Osteocyte (in vitro differentiated cells): ENCODE results near the gene RIC8A. TPM values are rescaled to one million over a fixed set of nuclear protein-coding genes. Genes with fewer than 3 reads are reported as not detected.
A peak's percentile ranks its signal among the peaks of the same experiment; 100 is the strongest.

ENCODE experiments used
- DNase-seq: peaks from one replicate; pipeline ENCODE4 v3.0.0; 2021; ENCODE audit warnings: mixed read lengths; ENCODE audit not compliant: unreplicated experiment; ENCODE audit errors: extremely low spot score
- H3K27ac Mint-ChIP-seq: one replicate; pipeline ENCODE4 v1.8.0; 2021; ENCODE audit warnings: mild to moderate bottlenecking, mixed read lengths; ENCODE audit not compliant: unreplicated experiment
- H3K27me3 Mint-ChIP-seq: one replicate; pipeline ENCODE4 v1.8.0; 2021; ENCODE audit warnings: mixed read lengths; ENCODE audit not compliant: unreplicated experiment
- H3K36me3 Mint-ChIP-seq: one replicate; pipeline ENCODE4 v1.8.0; 2021; ENCODE audit warnings: mixed read lengths; ENCODE audit not compliant: unreplicated experiment
- H3K4me1 Mint-ChIP-seq: one replicate; pipeline ENCODE4 v1.8.0; 2021; ENCODE audit warnings: mixed read lengths; ENCODE audit not compliant: unreplicated experiment
- H3K4me3 Mint-ChIP-seq: one replicate; pipeline ENCODE4 v1.8.0; 2021; ENCODE audit warnings: mild to moderate bottlenecking, moderate library complexity, mixed read lengths; ENCODE audit not compliant: unreplicated experiment
- H3K9me3 Mint-ChIP-seq: one replicate; pipeline ENCODE4 v1.8.0; 2021; ENCODE audit warnings: mixed read lengths; ENCODE audit not compliant: unreplicated experiment
- CTCF ChIP-seq: fragments of 200-600 bp; sonication (generic); IDR thresholded peaks from 2 replicates; pipeline ENCODE4 v1.5.0; 2021; ENCODE audit warnings: antibody characterized with exemption, mild to moderate bottlenecking, moderate library complexity
- total RNA-seq: library from RNA; stranded (reverse); gene quantifications from 2 replicates; pipeline ENCODE4 v1.2.1, GENCODE V29; 2021

Gene RIC8A
- total RNA-seq, 1 donor from 2014 or later = 125 TPM

- DNase-seq = peak; percentile 60
- Mint-ChIP-seq H3K9me3 (no peaks in the 10 kb centered on the region), H3K4me1 (peaks cover 30% of the 10 kb centered on the region), H3K27ac (peak overlapping the region; percentile 99), H3K27me3 (no peaks in the 10 kb centered on the region), H3K36me3 (peaks cover 21% of the 10 kb centered on the region), H3K4me3 (peak overlapping the region; percentile 94)
- no peak for TF ChIP-seq CTCF
Measured at GRCh38 chr11:205221-206001, 2.1 kb upstream of the RIC8A start.

- Mint-ChIP-seq H3K9me3 (no peaks in the 10 kb centered on the region), H3K4me3 (peak overlapping the region; percentile 94), H3K36me3 (peaks cover 18% of the 10 kb centered on the region), H3K4me1 (peaks cover 32% of the 10 kb centered on the region), H3K27me3 (no peaks in the 10 kb centered on the region), H3K27ac (peak overlapping the region; percentile 99)
- DNase-seq = peak; percentile 57
- no peak for TF ChIP-seq CTCF
Measured at GRCh38 chr11:206002-206384, 1.5 kb upstream of the RIC8A start.

- DNase-seq = peak; percentile 81
- Mint-ChIP-seq H3K9me3 (no peaks in the 10 kb centered on the region), H3K4me1 (peaks cover 35% of the 10 kb centered on the region), H3K4me3 (peak overlapping the region; percentile 94), H3K36me3 (peaks cover 22% of the 10 kb centered on the region), H3K27me3 (no peaks in the 10 kb centered on the region), H3K27ac (peak overlapping the region; percentile 99)
- TF ChIP-seq CTCF = no peak
Measured at GRCh38 chr11:206526-207207, 841 bp upstream of the RIC8A start.

- Mint-ChIP-seq H3K4me3 (peak overlapping the region; percentile 94), H3K9me3 (no peaks in the 10 kb centered on the region), H3K4me1 (peaks cover 33% of the 10 kb centered on the region), H3K27me3 (no peaks in the 10 kb centered on the region), H3K36me3 (peaks cover 20% of the 10 kb centered on the region), H3K27ac (peak overlapping the region; percentile 99)
- peak; percentile 86 for DNase-seq
- no peak for TF ChIP-seq CTCF
Measured at GRCh38 chr11:207863-208180, 314 bp downstream of the RIC8A start.

- H3K4me1 Mint-ChIP-seq = peaks cover 33% of the 10 kb centered on the region
- peak overlapping the region; percentile 99 for H3K27ac Mint-ChIP-seq
- no peak for DNase-seq
- H3K9me3 Mint-ChIP-seq = no peaks in the 10 kb centered on the region
- peaks cover 16% of the 10 kb centered on the region for H3K36me3 Mint-ChIP-seq
- H3K4me3 Mint-ChIP-seq = peak overlapping the region; percentile 94
- no peaks in the 10 kb centered on the region for H3K27me3 Mint-ChIP-seq
- no peak for TF ChIP-seq CTCF
Measured at GRCh38 chr11:208181-208916, 841 bp downstream of the RIC8A start.
